ENCODE results near the gene LITAF.

- TF ChIP-seq CTCF (IDR thresholded peaks at IDR 0.05) (no peak), POLR2A (IDR thresholded peaks at IDR 0.05) (no peak)
Measured at GRCh38 chr16:11587643-11588247, 1.0 kb upstream of the LITAF start.

Measured in adrenal gland (tissue), 5 donors.